HG02943 (cell line): Measurements from ENCODE around the gene CCSER1.

ENCODE experiments used
- ATAC-seq: cut with Tn5 transposase; IDR thresholded peaks from one replicate; pipeline ENCODE4 v1.9.1; 2021; ENCODE audit warnings: mild to moderate bottlenecking, low read depth, moderate library complexity; ENCODE audit not compliant: unreplicated experiment

Gene CCSER1

GRCh38 chr4:90127706-90128345, 632 bp downstream of the CCSER1 start:
- ATAC-seq, result peak; percentile 26

GRCh38 chr4:90128961-90129495, 1.8 kb downstream of the CCSER1 start:
- ATAC-seq, result no peak

GRCh38 chr4:90130076-90130475, 2.9 kb downstream of the CCSER1 start:
- ATAC-seq, result no peak

GRCh38 chr4:90137555-90137954, 10.4 kb downstream of the CCSER1 start:
- ATAC-seq, result no peak

GRCh38 chr4:90142081-90142480, 14.9 kb downstream of the CCSER1 start:
- ATAC-seq, result no peak

- ATAC-seq, result no peak
Measured at GRCh38 chr4:90145319-90145718, 18.1 kb downstream of the CCSER1 start.

- no peak for ATAC-seq
Measured at GRCh38 chr4:90146306-90146705, 19.1 kb downstream of the CCSER1 start.

- ATAC-seq, result no peak
Measured at GRCh38 chr4:90148574-90149148, 21.5 kb downstream of the CCSER1 start.

- ATAC-seq, result no peak
Measured at GRCh38 chr4:90152024-90152423, 24.8 kb downstream of the CCSER1 start.

- ATAC-seq, result no peak
Measured at GRCh38 chr4:90159193-90159592, 32.0 kb downstream of the CCSER1 start.

GRCh38 chr4:90160044-90160443, 32.9 kb downstream of the CCSER1 start:
- ATAC-seq, result no peak

- ATAC-seq, result no peak
Measured at GRCh38 chr4:90162566-90162965, 35.4 kb downstream of the CCSER1 start.

- no peak for ATAC-seq
Measured at GRCh38 chr4:90163872-90164271, 36.7 kb downstream of the CCSER1 start.

GRCh38 chr4:90165883-90166282, 38.7 kb downstream of the CCSER1 start:
- peak; percentile 71 for ATAC-seq

GRCh38 chr4:90171491-90171890, 44.3 kb downstream of the CCSER1 start:
- no peak for ATAC-seq

GRCh38 chr4:90174621-90175023, 47.4 kb downstream of the CCSER1 start:
- no peak for ATAC-seq

- no peak for ATAC-seq
Measured at GRCh38 chr4:90181644-90182043, 54.5 kb downstream of the CCSER1 start.

GRCh38 chr4:90183254-90183653, 56.1 kb downstream of the CCSER1 start:
- ATAC-seq, result no peak

- no peak for ATAC-seq
Measured at GRCh38 chr4:90184560-90184959, 57.4 kb downstream of the CCSER1 start.

- no peak for ATAC-seq
Measured at GRCh38 chr4:90185416-90185815, 58.2 kb downstream of the CCSER1 start.

GRCh38 chr4:90186229-90186628, 59.0 kb downstream of the CCSER1 start:
- no peak for ATAC-seq

GRCh38 chr4:90187148-90187884, 60.1 kb downstream of the CCSER1 start:
- ATAC-seq, result no peak
